ENCODE data around the gene CYP26C1. TPM values are rescaled to one million over a fixed set of nuclear protein-coding genes. Genes with fewer than 3 reads are reported as not detected.

The CYP26C1 gene
- total RNA-seq, 1 experiment from 2014 or later, result 0.09 TPM

DNA sequence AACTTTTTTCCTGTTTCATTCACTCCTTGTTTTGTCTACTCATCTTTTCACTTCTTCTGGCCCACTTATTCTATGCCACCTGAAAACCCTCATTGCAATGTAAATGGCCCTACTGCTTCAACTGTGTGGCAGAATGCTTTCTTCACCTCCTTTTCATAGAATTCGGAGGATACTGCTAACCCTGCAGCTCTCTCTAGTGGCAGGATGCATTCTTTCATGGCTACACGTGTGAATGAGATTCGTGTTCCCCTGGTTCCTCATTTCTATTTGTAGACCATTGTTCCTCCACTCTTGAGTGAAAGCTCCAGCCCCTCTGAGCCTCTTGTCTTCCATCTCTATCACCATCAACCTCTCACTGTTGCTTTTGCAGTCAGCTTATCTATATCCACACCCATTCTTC lies 20.9 kb upstream of the CYP26C1 start:
- H3K27me3 Mint-ChIP-seq (ENCODE audit: insufficient read depth, unreplicated experiment), result no peaks in the 10 kb centered on the region
- BruUV-seq (replicated peaks), result no TSS peak
- no peak overlapping the region for H3K27ac Mint-ChIP-seq (ENCODE audit: unreplicated experiment)
- H3K36me3 Mint-ChIP-seq (ENCODE audit: insufficient read depth, unreplicated experiment), result peaks cover 9% of the 10 kb centered on the region
- no peak overlapping the region for H3K4me3 Mint-ChIP-seq (ENCODE audit: unreplicated experiment)
- H3K4me1 ChIP-seq, result no peaks in the 10 kb centered on the region
- no peaks in the 10 kb centered on the region for H3K36me3 ChIP-seq (ENCODE audit: control insufficient read depth, insufficient read depth, low read length)
- H3K4me3 ChIP-seq (ENCODE audit: low read depth, low read length), result no peak overlapping the region
- POLR2A ChIA-PET, result no interaction called here
- no peaks in the 10 kb centered on the region for H3K9me3 ChIP-seq
- no peaks in the 10 kb centered on the region for H3K4me1 Mint-ChIP-seq (ENCODE audit: low read depth, unreplicated experiment)
- CTCF ChIA-PET, result interaction anchor here (1.6 kb wide), 1 partner anchor 33 kb away, joined by 6 read pairs; no protein-coding TSS in a partner anchor
- TF ChIP-seq, protein P1, sequence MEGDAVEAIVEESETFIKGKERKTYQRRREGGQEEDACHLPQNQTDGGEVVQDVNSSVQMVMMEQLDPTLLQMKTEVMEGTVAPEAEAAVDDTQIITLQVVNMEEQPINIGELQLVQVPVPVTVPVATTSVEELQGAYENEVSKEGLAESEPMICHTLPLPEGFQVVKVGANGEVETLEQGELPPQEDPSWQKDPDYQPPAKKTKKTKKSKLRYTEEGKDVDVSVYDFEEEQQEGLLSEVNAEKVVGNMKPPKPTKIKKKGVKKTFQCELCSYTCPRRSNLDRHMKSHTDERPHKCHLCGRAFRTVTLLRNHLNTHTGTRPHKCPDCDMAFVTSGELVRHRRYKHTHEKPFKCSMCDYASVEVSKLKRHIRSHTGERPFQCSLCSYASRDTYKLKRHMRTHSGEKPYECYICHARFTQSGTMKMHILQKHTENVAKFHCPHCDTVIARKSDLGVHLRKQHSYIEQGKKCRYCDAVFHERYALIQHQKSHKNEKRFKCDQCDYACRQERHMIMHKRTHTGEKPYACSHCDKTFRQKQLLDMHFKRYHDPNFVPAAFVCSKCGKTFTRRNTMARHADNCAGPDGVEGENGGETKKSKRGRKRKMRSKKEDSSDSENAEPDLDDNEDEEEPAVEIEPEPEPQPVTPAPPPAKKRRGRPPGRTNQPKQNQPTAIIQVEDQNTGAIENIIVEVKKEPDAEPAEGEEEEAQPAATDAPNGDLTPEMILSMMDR (IDR thresholded peaks at IDR 0.05; ENCODE audit: insufficient read depth in 1 of 2, low read depth in 1 of 2, low read length in 1 of 2, severe bottlenecking in 1 of 2, unreplicated experiment in 1 of 2), result peak; percentile 32 to 59
- H3K27me3 ChIP-seq (replicated peaks; ENCODE audit: control insufficient read depth, insufficient read depth, low read length), result no peaks in the 10 kb centered on the region
- intact Hi-C loops (cut with micrococcal nuclease; ENCODE audit: unreplicated experiment), result loop anchor here (1.0 to 2.0 kb wide), 3 partner anchors 33 to 154 kb away; no protein-coding TSS in a partner anchor
- no peaks in the 10 kb centered on the region for H3K9me3 Mint-ChIP-seq (ENCODE audit: unreplicated experiment)
- peak in 1 of 2 experiments; percentile 45 for DNase-seq

DNA sequence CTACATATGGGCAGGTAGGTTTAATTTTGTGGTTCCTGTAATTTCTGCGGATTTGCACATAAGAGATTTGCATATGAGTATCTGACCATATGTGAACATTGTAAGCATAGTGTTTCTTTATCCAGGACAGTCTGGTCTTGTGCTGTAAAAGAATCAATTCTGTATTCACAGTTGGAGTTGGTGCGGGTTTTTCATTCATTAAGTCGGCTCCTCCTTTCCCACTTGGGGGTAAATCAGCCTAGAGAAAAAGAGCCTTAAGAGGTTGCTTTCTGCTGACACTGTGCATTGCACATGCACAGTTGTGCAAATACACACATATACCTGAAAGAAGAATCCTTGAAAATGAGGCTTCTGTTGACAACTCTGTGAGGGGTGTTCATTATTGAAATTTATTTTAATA lies 6.1 kb upstream of the CYP26C1 start:
- no TSS peak for BruUV-seq (replicated peaks)
- Mint-ChIP-seq H3K27ac (ENCODE audit: unreplicated experiment) (no peak overlapping the region), H3K9me3 (ENCODE audit: unreplicated experiment) (no peaks in the 10 kb centered on the region), H3K4me1 (ENCODE audit: low read depth, unreplicated experiment) (no peaks in the 10 kb centered on the region), H3K27me3 (ENCODE audit: insufficient read depth, unreplicated experiment) (no peaks in the 10 kb centered on the region), H3K4me3 (ENCODE audit: unreplicated experiment) (no peak overlapping the region), H3K36me3 (ENCODE audit: insufficient read depth, unreplicated experiment) (no peaks in the 10 kb centered on the region)
- H3K4me1 ChIP-seq, result no peaks in the 10 kb centered on the region
- TF ChIP-seq, protein P1 (IDR thresholded peaks at IDR 0.05; ENCODE audit: insufficient read depth in 1 of 2, low read depth in 1 of 2, low read length in 1 of 2, severe bottlenecking in 1 of 2, unreplicated experiment in 1 of 2), result no peak
- ChIA-PET CTCF (no interaction called here), POLR2A (interaction anchor here (0.5 kb wide), 1 partner anchor 27 kb away, joined by 6 read pairs; no protein-coding TSS in a partner anchor)
- H3K27me3 ChIP-seq (replicated peaks; ENCODE audit: control insufficient read depth, insufficient read depth, low read length), result no peaks in the 10 kb centered on the region
- intact Hi-C loops (cut with micrococcal nuclease; ENCODE audit: unreplicated experiment), result no loop called here
- H3K36me3 ChIP-seq (ENCODE audit: control insufficient read depth, insufficient read depth, low read length), result no peaks in the 10 kb centered on the region
- no peak for DNase-seq
- no peaks in the 10 kb centered on the region for H3K9me3 ChIP-seq
- no peak overlapping the region for H3K4me3 ChIP-seq (ENCODE audit: low read depth, low read length)

DNA sequence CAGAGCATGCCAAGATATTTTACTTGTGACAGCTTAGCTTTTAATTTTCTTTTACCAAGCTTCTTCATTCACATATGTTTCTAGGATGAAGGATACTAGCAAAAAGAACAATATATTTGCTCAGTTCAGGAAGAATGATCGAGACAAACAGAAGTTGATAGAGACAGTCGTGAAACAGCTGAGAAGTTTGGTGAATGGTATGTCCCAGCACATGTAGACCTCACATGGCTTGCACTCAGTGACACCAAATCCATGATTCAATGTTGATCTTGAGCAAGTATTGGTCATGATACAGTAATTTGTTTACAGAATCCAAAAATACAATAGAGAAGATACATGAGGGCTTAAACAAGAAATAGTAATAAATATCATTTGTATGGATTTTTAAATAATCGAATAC lies 2.5 kb upstream of the CYP26C1 start:
- H3K27me3 Mint-ChIP-seq (ENCODE audit: insufficient read depth, unreplicated experiment), result no peaks in the 10 kb centered on the region
- peaks cover 6% of the 10 kb centered on the region for H3K36me3 Mint-ChIP-seq (ENCODE audit: insufficient read depth, unreplicated experiment)
- CTCF ChIA-PET, result no interaction called here
- Histone ChIP-seq H3K4me1 (no peaks in the 10 kb centered on the region), H3K27me3 (replicated peaks; ENCODE audit: control insufficient read depth, insufficient read depth, low read length) (no peaks in the 10 kb centered on the region), H3K4me3 (ENCODE audit: low read depth, low read length) (no peak overlapping the region), H3K9me3 (no peaks in the 10 kb centered on the region), H3K36me3 (ENCODE audit: control insufficient read depth, insufficient read depth, low read length) (no peaks in the 10 kb centered on the region)
- intact Hi-C loops (cut with micrococcal nuclease; ENCODE audit: unreplicated experiment), result no loop called here
- TF ChIP-seq, protein P1 (IDR thresholded peaks at IDR 0.05; ENCODE audit: insufficient read depth in 1 of 2, low read depth in 1 of 2, low read length in 1 of 2, severe bottlenecking in 1 of 2, unreplicated experiment in 1 of 2), result no peak
- H3K9me3 Mint-ChIP-seq (ENCODE audit: unreplicated experiment), result no peaks in the 10 kb centered on the region
- H3K4me1 Mint-ChIP-seq (ENCODE audit: low read depth, unreplicated experiment), result no peaks in the 10 kb centered on the region
- no peak overlapping the region for H3K27ac Mint-ChIP-seq (ENCODE audit: unreplicated experiment)
- POLR2A ChIA-PET, result no interaction called here
- DNase-seq, result no peak
- no peak overlapping the region for H3K4me3 Mint-ChIP-seq (ENCODE audit: unreplicated experiment)
- BruUV-seq (replicated peaks), result no TSS peak

Data from Caco-2 (cell line).